ENCODE results near the gene KIF1C.

GRCh38 chr17:4974115-4974670, 23.6 kb upstream of the KIF1C start:
- TF ChIP-seq CTCF (IDR thresholded peaks at IDR 0.05) (no peak), ATF2 (CRISPR knock-in tag; IDR thresholded peaks at IDR 0.05; ENCODE audit: borderline replicate concordance, low read depth) (no peak), CBFB (CRISPR knock-in tag; IDR thresholded peaks at IDR 0.05; ENCODE audit: low read depth) (no peak), SP1 (CRISPR knock-in tag; conservative IDR thresholded peaks at IDR 0.05) (no peak), ZNF219 (CRISPR knock-in tag; IDR thresholded peaks at IDR 0.05; ENCODE audit: borderline replicate concordance) (no peak), ETV6 (CRISPR knock-in tag; IDR thresholded peaks at IDR 0.05) (no peak), MAX (CRISPR knock-in tag; IDR thresholded peaks at IDR 0.05) (no peak), ZNF232 (CRISPR knock-in tag; IDR thresholded peaks at IDR 0.05) (no peak), ATF3 (CRISPR knock-in tag; conservative IDR thresholded peaks at IDR 0.05) (no peak), GRHL2 (CRISPR knock-in tag; IDR thresholded peaks at IDR 0.05; ENCODE audit: insufficient replicate concordance, severe bottlenecking) (no peak), MXD4 (CRISPR knock-in tag; IDR thresholded peaks at IDR 0.05; ENCODE audit: borderline replicate concordance) (no peak), E2F4 (CRISPR knock-in tag; IDR thresholded peaks at IDR 0.05; ENCODE audit: borderline replicate concordance, low read depth) (no peak), JAZF1 (CRISPR knock-in tag; IDR thresholded peaks at IDR 0.05) (no peak), ATF6 (CRISPR knock-in tag; IDR thresholded peaks at IDR 0.05) (no peak)

Data from WTC11 (cell line).